ENCODE results near the gene AMY2B.
"Not testable (repeated sequence)": the region's sequence is repeated elsewhere in the genome, so short reads cannot be mapped to it uniquely, and the experiment has no call there.

The AMY2B gene

GRCh38 chr1:103571289-103571688 is at the start of gene AMY2B:
Gene AMY2B (plus strand): TSS chr1:103571589. CDS start chr1:103571603, 14 bp downstream.
- not testable (repeated sequence) for DNase-seq (ENCODE audit: low read depth in 2 of 2, low spot score in 1 of 2)

GRCh38 chr1:103523346-103523745 is 48.0 kb upstream of the AMY2B start:
- no peak for DNase-seq (ENCODE audit: low read depth in 2 of 2, low spot score in 1 of 2)

GRCh38 chr1:103525114-103525606 is 46.2 kb upstream of the AMY2B start:
- no peak for DNase-seq (ENCODE audit: low read depth in 2 of 2, low spot score in 1 of 2)

DNA sequence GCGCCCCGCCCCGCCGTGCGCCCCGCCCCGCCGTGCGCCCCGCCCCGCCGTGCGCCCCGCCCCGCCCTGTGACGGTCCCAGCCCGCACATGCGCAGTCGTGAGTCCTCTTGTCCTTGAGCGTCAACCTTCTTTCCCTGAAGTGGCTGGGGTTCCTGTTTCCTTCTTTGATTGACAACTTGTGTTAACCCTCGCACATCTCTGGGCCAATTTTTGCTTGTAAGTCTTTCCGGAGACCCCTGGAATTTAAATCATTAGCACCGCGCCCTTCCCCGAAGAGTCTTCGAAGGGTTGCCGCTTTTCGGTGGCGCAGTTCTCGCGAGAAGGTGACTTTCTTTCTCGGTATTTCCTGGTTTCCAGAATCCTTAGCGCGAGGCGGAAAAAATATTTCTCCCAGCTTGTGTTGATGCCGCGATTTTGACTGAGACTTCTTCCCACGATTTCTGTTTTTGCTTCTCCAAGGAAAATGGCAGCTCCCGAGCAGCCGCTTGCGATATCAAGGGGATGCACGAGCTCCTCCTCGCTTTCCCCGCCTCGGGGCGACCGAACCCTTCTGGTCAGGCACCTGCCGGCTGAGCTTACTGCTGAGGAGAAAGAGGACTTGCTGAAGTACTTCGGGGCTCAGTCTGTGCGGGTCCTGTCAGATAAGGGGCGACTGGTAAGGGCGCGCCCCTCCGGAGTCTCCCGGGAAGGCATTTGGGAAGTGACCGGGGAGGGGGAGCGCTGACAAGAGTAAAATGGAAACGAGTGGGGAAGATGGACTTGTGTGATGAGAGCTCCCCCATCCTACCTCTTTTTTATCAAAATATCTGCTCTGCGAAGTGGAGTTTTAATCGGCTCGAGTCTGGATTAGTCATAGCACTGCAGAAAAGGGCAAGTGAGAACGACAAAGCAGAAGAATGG is 45.5 kb upstream of the AMY2B start, which contains the start of gene RNPC3:
Gene RNPC3, plus strand, starts transcription at position 93 of the 901 bp plus-strand sequence. Its CDS starts 372 bp downstream, at position 465.
- peak; percentile 66 to 79 for DNase-seq (ENCODE audit: low read depth in 2 of 2, low spot score in 1 of 2)

DNA sequence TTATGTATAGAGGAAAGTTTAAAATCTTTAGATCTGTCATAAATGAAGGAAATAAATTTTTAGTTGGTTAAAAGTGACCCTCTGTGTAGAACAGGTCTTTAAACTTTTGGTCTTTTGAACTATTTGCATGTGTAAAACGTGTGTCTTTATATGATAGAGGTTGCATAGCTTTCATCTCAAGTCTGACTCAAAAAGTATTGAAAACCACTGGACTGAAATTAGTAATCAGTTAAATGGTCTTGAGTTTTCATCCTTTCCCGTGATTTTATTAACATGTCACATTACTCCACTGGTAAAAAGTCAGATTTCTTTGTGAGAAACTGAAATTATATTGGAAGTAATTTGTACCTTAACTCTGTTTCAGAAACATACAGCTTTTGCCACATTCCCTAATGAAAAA is 44.1 kb upstream of the AMY2B start:
- no peak for DNase-seq (ENCODE audit: low read depth in 2 of 2, low spot score in 1 of 2)

DNA sequence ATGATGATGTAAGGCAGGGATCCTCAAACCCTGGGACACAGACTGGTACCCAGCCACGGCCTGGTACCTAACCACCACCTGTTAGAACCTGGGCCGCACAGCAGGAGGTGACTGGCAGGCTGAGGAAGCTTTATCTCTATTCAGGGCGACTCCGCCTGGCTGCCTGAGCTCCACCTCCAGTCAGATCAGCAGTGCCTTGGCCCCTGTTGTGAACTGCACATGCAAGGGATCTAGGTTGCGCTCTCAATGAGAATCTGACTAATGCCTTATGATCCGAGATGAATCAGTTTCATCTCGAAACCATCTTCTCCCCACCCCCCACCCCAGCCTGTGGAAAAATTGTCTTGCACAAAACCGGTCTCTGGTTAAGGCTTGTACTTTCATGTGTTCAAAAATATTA is 41.6 kb upstream of the AMY2B start:
- DNase-seq (ENCODE audit: low read depth in 2 of 2, low spot score in 1 of 2): no peak

DNA sequence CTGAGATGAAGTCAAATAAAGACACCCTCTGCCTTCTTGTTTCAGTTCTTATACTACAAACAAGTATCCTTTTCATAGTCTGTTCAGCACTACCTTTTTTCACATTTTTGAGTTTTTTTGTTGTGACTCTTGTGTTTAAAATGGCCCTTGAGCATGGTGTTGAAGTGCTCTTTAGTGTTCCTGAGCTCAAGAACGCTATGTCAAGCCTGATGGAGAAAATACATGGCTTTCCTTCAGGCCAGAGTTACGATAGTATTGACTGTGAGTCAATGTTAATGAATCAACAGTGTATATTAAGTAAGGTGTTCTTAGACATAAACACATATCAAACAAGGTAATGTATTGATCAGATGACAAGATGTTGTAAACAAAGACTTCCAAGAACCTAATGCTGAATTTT is 33.2 kb upstream of the AMY2B start:
- no peak for DNase-seq (ENCODE audit: low read depth in 2 of 2, low spot score in 1 of 2)

DNA sequence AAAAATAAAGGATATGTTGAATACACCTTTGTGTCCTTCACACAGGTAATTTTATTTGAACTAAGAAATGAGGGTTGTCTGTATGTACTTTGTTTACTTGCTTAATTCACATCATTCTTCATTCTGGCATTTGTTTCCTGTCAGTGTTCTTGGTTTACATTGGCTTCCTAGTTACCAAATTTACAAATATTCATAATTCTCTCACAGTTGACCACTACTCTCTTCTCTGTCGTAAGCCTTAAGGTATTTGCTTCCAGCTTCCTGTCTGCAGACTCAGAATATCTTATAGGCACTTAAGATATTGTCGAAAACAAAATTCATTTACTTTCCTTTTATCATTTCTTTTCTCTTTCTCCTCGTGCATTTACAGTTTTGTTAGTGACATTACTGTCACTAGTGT is 30.0 kb upstream of the AMY2B start:
- DNase-seq (ENCODE audit: low read depth in 2 of 2, low spot score in 1 of 2): no peak

GRCh38 chr1:103546496-103546895 is 24.9 kb upstream of the AMY2B start:
- DNase-seq (ENCODE audit: low read depth in 2 of 2, low spot score in 1 of 2): no peak

- DNase-seq (ENCODE audit: low read depth in 2 of 2, low spot score in 1 of 2): no peak
These were observed 23.5 kb upstream of the AMY2B start for GRCh38 chr1:103547840-103548239.

- DNase-seq (ENCODE audit: low read depth in 2 of 2, low spot score in 1 of 2): no peak
These were observed 11.0 kb upstream of the AMY2B start for GRCh38 chr1:103560427-103560826.

GRCh38 chr1:103561124-103561523 is 10.3 kb upstream of the AMY2B start:
- not testable (repeated sequence) for DNase-seq (ENCODE audit: low read depth in 2 of 2, low spot score in 1 of 2)

DNA sequence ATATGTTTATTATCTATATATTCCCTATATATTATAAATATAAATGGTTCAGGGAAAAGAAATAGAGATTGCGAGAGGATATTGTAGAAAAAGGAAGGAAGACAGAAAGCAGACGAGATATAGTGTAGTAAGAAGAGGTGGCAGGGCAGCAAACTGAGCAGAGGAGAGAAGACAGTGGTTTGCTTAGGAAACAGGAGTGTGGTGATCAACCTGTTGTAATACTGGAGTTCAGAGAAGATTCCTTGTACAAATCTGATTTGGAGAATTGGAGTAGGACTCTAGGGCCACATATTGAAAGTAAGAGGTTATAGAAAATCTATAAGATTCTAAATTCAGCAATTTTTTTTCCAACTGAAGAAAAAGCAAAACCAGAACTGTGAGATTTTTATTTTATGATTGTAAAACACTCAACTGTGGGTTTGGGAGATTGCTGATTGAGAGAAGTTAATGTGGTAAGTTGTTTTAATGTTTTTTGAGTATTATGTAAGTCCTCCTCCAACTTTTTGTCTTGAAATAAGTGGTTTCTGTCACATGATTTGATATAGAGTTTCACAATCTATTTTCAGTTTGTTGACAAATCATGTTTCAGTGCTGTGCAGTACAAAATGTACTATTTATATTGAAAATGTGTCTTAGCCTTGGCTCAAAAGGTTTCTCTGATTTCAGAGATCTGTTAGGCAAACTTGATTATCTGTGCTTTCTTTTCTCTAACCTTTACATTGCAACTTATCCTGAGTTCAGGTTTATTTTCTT is 9.6 kb upstream of the AMY2B start:
- DNase-seq (ENCODE audit: low read depth in 2 of 2, low spot score in 1 of 2): no peak

DNA sequence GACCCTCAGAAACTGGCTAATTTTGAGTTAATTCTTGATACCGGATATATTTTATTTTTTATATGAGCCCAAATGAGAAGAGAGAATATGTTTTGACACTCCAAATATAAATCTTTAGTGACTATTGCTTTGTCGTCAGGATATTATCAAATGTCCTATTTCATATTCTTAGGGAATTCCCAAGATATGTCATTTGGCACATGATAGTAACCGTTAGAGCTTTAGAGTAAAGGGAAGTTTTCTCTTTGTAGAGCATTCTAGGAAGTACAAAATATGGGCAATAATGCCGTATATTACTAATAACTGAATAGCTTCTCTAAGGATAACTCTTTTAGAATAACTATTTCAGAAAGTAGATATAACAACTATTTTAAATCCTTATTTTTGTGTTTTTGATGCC is 8.3 kb upstream of the AMY2B start:
- DNase-seq (ENCODE audit: low read depth in 2 of 2, low spot score in 1 of 2): no peak

- DNase-seq (ENCODE audit: low read depth in 2 of 2, low spot score in 1 of 2): no peak
These were observed 1.9 kb upstream of the AMY2B start for GRCh38 chr1:103569493-103569892.

- DNase-seq (ENCODE audit: low read depth in 2 of 2, low spot score in 1 of 2): no peak
These were observed 4.7 kb downstream of the AMY2B start for GRCh38 chr1:103576065-103576464.

DNA sequence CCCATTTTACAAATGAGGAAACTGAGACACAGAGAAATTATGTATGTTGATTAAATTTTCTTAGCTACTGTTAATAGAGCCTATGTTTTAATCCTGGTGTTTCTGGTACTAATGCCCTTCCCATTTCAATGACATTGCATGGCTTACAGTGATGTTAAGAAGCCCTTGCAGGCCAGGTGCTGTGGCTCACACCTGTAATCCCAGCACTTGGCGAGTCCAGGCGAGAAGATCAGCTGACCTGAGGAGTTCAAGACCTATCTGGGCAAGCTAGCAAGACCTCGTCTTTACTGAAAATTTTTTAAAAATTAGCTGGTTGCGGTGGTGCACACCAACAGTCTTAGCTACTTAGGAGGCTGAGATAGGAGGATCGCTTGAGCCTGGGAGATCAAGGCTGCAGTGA is 5.4 kb downstream of the AMY2B start:
- DNase-seq (ENCODE audit: low read depth in 2 of 2, low spot score in 1 of 2): not testable (repeated sequence)

DNA sequence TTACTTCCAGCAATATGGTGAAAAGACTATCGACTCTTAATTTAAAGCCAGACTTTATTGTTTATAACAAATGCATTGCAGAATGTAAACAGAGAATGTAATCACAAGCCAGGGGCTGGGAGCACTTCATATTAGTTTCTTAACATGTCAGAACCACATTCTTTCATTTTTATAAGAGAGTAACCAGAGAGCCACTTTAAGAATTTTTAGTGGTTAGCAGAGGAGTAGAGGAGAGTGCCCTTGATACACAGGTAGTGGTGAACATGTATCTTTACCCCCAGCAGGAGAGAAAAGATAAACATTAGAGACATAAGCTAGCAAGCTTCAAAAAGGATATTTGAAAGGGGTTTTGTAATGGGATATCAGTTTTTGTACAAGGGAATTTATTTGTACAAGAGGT is 11.1 kb downstream of the AMY2B start:
- no peak for DNase-seq (ENCODE audit: low read depth in 2 of 2, low spot score in 1 of 2)

GRCh38 chr1:103583887-103584286 is 12.5 kb downstream of the AMY2B start:
- no peak for DNase-seq (ENCODE audit: low read depth in 2 of 2, low spot score in 1 of 2)

DNA sequence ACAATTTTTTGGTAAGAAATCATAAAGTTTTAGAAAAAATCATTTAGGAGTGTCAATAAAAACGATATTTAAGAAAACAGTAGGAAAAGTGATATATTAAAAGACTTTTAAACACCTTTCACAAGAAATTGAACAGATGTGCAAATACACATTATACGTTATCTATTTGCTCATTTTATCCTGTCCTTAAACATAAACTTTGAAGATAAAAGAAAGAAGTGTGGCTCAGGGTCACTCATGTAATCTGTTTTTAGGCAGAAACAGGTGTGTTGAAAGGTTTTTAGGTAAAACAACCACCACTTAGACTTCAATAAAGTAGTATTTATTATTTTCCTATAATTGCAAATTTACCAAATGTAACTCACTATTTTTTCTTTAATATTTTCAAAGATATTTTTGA is 13.1 kb downstream of the AMY2B start:
- no peak for DNase-seq (ENCODE audit: low read depth in 2 of 2, low spot score in 1 of 2)

DNA sequence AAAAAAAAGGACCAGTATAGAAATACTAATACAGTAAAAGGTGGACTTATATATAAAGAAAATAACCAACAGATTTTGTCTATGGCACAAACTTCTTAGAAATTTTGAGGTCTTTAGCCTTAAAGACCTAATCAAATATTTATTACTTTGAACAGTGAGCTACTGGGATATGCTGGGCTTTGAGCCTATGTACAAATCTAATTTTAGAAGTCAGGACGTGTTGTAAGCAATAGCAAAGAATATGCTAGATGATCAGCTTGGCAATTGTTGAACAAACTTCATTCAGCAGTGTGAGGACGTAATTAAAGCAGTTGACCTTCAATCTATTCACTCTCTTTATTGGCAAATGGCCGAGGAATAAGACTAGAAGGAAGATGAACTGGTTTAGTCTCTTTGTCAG is 31.4 kb downstream of the AMY2B start:
- DNase-seq (ENCODE audit: low read depth in 2 of 2, low spot score in 1 of 2): not testable (repeated sequence)

GRCh38 chr1:103616362-103616761 is 45.0 kb downstream of the AMY2B start:
- no peak for DNase-seq (ENCODE audit: low read depth in 2 of 2, low spot score in 1 of 2)

All from stimulated activated CD8-positive, alpha-beta memory T cell treated with anti-CD3 and anti-CD28 coated beads, Interleukin-4, amount 100 ng/mL, for 4 hours (primary cell).